GM04504 (cell line): ENCODE results near the gene DLG5.
"Not testable (repeated sequence)": the region's sequence is repeated elsewhere in the genome, so short reads cannot be mapped to it uniquely, and the experiment has no call there.

Experiments
- DNase-seq: peaks from one replicate; pipeline ENCODE4 v3.0.0-alpha.2; 2012; ENCODE audit warnings: low read depth

DLG5 gene

DNA sequence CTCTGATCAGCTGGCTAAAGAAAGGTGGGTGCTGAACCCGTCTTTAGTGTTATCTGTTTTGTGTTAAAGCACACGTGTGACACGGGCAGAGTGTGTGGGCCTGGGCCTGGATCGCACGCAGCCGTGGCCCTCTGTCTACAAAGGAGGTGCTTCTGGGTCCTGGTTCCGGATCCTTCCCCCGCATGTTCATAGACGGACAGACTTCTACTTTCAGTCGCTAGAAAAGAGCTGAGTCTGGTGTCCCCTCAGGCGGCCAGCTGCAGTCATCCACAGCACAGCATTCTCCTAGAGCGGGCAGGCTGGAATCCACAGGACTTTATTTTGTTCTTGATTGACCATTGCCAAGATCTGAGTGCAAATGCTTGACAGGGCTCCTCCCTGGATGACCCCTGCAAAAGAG lies 134.4 kb downstream of the DLG5 start:
- no peak for DNase-seq

DNA sequence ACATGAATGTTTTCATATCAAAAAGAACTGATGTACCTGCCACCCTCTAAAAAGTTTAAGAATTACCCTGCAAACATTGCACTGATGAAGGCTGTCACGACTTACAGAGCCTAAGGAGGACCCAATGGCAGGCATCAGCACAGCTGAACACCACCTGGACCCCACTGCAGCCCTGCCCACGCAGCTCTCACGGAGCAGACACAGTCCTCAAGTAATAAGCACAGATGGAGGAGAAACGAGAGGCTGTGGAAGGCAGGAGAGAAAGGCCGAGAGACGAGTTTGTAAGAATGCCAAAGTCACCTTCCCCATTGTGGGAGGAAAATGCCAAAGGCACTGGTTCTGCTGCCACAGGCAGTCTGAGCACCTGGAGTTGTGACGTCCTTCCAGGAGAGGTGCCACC lies 135.0 kb downstream of the DLG5 start:
- DNase-seq: no peak

DNA sequence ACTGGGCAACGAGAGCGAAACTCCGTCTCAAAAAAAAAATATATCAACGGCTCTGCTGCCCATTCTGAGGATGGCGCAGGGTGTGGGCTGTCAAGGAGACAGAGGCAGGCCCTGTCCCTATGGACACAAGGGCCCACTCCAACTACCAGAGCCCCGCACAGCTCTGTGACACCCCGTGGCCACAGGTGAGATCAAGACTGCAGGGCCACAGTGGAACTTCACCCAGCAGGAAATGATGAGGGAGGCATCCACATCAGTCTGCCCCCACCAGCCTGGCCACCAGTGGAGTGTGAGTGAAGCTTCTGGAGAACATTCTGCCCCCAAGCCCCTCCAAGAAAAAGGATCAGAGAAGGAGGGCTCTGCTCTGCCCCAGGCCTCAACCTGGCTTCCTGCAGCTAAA lies 136.7 kb downstream of the DLG5 start:
- DNase-seq: no peak

DNA sequence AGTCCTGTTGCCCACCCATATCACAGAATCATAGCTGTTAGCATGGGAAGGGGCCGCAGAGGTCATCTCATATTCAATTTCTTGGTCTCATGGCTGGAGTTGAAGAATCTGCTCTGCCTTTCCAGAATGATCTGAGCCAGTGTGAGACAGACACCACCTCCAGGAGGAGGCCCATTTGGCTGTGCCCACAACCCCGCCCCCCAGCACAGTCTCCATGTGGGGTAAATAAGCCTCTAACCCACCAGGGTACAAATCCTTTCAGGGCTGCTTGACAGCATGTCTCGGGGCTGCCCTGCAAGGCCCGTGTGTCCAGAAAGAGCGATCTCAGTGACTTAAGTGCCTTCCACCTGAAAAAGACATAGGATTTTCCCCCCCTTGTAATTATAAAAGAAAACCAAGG lies 137.5 kb downstream of the DLG5 start:
- DNase-seq: no peak

DNA sequence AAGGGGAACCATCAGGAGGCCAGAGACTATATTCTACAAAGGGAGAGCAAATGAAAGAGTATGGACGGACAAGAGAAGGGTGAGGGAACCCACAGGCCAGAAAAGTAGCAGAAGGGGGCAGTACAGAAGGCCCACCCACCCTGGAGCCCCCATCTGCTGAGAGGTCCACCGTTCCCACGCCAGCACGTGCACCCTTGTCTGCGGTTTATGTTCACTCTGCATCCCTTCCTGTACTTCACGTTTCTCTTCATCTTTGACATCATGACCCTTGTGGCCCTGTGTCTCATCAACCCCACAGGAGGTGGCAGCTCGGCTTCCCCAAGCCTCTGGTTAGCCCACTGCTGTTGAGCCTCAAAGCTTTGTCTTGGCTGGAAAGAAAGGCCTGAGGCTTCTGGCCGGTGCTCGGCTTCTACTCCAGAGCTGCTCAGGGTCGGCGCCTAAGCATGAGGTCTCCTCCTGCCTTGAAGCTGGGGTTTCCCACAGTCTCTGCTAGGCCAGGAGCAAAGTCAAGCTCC lies 138.0 kb downstream of the DLG5 start:
- no peak for DNase-seq

DNA sequence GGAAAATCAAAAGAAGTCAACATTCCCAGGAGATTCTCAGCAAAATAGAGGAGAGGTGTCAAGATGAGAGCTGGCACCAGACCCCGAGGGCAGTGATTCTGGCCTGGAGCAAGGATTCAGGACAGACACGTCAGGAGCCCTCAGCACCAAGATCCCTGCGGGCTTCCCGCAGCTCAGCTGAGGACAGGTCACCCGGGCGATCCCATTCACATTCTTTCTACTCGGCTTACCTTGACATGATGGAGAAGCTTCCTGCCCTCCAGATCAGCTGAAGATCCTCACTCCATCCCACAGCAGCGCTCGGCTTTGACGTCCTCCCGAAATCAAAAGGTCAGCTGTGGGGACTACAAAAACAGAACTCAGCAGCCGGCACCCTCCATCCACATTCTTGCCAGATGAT lies 139.1 kb downstream of the DLG5 start:
- no peak for DNase-seq

DNA sequence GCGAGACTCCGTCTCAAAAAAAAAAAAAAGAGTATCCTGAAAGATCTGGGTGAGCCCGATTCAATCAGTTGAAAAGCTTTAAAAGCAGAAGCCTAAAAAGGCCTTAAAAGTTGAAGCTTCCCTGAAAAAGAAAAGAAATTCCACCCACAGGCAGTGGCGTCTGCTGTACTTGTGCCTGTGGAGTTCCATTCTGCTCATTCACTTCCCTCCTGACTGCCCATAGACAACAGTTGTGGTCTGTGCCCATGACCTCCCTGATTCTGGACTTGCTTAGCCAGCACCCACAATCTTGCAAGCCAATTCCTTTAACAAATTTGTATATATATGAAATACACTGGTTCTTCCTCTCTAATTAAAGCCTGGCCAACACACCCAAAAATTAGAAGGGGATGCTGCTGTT lies 141.7 kb downstream of the DLG5 start:
- peak; percentile 17 for DNase-seq

DNA sequence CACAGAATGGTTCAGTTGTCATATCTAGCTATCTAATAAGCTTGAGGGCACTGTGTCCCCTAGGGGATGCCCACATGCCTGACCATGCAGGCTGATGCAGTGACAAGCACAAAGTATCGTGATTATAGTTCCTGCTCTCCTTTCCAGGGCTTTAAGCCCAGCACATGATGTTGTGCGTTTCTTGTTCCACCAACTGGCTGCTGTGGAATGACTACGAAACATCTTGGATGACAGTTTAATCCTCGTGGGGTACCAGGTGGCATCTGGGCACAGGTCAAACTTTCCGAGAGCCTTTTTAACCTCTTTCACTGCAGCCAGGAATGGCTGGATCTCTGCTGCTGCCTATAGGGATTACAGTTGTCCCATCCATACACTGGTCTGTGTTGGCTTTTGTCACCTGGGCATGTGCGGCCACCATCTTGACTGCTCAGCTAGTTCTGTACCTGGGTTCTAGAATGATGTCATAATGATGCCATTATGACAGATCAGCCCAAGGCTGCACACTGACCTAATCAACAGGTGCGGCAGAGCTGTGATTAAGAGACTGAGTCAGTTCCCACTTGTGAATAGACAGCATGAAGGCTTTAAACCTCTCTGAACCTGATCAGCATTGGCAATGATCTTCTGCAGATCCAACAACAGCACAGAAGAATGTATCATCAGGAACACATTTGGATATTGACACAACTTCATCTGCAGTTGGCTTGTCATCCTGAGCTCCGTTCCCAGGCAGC lies 144.1 kb downstream of the DLG5 start:
- no peak for DNase-seq

DNA sequence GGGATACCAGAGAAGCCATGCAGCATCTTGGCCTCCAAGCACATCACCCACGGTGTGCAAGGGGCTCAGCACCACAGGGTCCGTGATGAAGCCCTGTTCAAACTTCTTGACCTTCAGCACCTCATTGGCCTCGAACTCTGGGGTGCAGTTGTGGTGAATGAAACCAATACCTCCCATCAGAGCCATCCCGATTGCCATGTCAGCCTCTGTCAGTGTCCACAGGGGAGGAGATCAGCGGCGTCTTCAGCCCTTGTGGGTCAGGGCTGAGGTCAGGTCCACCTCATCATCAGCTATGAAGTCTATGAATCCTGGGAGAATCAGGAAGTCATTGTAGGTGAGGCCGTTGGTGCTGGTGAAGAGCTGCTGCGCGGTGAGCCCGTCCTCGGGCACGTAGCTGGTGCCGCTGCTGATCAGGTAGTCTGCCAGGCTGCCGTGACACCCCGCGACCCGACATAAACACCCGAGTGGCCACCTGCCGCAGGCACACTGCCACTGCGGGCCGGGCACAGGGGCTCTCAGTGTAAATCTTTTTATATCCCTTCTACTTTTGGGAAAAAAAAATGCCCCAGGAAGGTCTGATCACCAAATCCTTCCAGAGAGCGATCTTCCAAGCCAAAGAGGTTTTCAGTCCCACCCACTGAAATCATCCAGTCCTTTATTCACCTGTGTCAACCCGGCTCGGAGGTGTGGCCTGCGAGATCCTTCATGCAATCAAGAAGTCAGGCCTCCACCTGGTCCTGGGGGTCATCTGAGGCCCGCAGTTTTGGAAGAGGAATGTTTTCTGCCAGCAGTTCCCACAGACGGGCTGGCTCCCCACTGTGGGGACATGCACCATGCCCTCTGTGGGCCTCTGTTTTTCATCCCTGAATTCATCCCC lies 144.9 kb downstream of the DLG5 start:
- no peak for DNase-seq

DNA sequence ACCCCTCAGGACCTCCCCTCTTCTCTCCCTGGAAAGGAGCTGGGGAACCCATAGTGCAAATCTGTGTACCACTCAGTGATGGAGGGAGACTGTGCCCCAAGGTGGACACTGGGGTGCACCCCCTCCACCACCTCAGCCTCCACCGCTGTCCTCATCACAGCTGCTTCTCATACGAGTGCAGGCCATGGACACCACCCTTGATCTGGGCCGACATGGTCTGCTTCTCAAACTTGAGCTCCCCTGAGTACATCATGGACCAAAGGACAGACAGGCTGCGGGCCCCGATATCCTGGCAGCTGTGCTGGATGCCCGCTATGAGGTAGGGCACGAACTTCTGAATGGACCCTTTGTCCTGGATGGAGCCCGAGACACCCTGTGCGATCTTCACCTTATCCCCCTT lies 146.4 kb downstream of the DLG5 start:
- DNase-seq: no peak

DNA sequence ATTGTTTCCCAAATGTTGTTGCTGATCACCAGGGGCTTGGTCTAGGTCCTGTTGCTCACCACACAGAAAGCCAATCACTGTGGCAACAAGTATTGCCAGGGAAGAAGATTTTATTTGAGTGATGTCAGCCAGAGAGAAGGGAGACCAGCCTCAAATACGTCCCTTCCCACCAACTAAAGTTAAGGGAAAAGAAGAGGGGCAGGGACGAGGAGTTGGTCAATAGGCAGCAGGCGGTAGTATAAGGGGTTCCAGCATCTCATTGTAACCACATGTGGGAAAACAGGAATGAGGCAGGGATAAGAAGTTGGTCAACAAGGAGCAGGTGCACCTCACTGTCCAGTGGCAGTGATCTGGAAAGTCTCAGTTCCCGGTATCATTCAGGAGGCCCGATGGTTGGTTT lies 150.1 kb downstream of the DLG5 start:
- no peak for DNase-seq

DNA sequence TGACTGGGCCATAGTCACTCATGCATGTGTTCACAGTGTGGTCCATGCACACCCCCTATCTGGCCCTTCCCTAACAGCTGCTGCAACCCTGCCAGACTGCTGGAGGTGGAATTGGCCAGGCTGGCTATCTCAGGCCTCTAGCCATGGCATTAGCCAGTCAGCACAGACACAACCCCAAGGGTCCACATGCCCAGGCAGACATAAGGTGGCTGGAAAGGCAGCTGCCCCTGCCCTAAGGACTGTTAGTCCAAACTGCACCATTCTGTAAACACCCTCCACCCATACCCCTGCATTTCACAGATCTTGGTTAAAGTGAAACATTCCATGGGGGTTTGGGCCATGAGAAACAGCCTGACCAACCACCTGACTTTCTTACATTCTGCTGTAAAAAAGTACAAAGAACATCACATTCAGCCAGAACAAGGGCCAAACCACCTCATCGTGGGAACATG lies 151.6 kb downstream of the DLG5 start:
- DNase-seq: no peak

DNA sequence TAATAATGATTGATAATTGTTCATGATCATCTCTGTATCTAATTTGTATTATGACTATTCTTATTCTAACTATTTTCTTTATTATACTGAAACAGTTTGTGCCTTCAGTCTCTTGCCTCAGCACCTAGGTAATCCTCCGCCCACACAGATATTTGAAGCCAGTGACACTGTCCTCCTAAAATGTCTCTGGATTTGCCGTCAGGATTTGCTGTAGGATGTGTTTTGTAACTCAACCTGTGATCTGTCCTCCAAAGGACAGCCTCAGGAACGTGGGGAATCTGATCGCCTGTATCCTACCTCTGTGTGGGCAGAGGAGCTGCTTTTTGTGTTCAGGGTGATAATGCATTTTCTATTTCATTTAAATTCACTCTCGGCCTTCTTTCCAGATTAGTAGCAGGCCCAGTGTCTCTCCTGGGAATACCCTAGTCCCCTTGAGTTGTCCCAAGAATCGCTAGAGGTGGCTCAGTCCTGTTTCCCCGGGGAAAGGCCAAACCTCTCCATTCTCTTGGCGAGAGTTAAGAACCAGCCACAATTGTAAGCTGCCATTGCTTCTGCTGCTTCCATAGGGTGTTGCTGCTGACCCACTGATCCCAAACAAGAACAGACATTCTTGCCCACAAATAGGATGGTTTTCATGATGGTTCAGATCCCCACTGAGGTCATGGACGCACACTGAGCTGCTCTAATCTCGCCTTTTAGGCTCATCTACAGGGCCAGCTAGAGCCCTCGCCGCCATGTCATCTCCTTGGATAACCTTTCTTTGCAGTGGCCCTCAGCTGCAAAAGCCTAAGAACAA lies 152.7 kb downstream of the DLG5 start:
- DNase-seq: no peak

DNA sequence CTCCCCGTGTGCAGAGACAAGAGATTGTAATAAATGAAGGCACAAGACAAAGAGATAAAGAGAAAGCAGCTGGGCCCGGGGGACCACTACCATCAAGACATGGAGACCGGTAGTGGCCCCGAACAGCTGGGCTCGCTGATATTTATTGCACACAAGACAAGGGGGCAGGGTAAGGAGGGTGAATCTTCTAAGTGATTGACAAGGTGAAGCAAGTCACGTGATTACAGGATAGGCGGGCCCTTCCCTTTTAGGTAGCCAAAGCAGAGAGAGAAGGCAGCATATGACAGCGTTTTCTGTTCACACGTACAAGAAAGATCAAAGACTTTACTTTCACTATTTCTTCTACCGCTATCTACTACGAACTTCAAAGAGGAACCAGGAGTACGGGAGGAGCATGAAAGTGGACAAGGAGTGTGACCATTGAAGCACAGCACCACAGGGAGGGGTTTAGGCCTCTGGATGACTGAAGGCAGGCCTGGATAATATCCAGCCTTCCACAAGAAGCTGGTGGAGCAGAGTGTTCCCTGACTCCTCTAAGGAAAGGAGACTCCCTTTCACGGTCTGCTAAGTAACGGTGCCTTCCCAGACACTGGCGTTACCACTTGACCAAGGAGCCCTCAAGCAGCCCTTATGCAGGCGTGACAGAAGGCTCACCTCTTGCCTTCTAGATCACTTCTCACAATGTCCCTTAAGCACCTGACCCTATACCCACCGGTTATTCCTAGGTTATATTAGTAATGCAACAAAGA lies 153.5 kb downstream of the DLG5 start:
- DNase-seq: not testable (repeated sequence)

DNA sequence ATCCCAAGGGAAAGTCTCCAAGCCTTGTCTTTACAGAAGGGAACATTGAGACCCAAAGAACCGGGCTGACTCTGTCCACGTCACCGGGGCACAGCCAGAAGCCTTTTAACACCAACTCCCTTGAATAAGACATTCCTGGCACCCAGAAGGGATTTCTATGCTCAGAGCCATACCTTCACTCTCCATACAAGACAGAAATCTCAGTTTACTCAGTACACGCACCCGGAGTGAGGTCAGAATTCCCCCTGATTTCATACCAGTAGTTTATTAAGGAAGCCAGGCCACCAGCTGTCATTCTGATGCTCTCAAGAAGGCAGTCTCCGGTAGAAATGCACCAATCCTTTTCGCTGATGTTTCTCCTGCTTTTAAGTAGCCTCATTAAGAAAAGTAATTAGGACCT lies 154.7 kb downstream of the DLG5 start:
- no peak for DNase-seq

DNA sequence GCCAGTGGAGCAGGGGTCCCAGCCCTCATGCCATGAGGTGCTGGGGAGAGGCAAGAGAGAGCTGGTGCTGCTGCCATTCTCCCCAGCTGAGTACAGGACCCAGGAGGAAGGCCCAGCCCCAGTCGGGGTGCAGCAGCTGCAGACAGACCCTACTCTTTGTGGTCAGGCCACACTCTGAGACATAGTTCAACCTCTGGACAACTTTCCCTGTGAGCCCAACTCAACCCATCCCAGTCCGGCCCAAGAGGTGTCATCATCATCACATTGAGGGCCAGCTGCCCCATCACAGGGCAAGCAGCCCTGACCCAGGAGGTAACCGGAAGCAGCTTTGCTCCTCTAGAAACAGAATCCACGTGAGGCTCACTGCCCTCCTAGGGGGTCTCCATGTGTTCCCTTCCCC lies 155.1 kb downstream of the DLG5 start:
- no peak for DNase-seq

DNA sequence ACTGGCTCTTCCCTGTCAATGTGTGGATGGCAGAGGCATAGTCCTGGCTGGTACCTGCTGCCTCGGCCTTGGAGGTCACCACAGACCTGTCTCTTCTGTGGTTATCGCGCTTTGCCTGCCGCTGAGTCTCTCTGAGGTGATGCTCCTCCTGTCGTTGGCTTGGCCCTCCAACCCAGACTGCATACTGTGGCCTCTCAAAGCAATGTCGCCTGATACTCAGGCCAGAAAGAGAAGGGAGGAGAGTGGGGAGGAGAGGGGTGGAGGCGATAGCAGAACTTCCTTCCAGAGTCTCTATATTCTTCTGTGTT lies 155.7 kb downstream of the DLG5 start:
- no peak for DNase-seq

DNA sequence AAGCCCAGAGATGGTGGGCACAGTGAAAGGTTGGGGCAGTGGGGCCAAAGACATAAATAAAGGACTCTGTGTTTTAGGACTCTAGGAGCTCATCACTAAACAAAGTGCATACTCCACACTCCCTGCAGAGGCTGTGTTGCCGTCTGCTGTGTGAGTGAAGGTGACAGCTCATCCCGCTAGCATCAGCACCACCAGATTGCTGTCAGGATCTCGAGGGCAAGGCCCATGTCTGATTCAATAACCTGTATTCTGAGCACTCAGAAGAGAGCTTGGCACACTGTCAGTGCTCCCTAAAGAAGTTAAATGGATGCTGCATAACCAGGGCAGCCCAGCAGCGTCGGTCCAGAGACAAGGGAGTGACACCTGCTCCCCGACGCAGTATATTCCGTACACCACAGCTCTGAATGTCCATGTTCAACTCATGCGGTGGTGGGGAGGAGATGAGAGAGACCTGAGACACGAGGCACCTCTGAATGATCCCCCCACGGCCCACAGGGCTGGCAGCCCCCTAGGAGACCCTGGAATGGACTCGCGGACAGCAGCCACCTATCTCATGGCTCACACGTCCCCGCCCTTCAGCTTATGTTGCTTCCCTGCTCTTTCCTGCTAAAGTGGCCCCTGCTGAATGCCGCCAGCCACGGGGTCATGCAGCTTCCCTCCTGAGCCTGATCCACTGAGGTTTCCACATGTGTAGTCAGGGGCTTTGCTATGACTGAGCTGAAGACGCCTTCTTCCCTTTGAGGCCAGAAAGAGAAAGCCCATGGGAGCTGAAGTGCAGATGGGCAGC lies 156.3 kb downstream of the DLG5 start:
- no peak for DNase-seq

DNA sequence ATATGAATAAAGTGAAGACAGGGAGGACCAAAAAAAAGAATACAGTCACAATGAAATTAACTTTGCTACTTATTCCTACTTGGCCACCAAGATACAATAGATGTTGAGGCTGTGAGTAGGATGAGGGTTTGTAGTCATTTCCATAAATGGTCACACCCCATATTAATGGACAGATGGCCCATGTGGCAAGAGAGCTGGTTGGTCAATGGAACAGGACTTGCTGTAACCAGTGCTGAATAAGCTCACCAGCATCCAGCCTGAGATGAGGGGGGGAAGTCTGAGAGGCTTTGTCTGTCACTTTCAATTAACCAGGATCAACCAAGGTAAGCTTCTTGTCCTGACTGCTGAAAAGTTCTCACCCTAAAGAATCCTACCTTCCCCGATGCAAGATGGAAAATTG lies 158.5 kb downstream of the DLG5 start:
- DNase-seq: no peak

DNA sequence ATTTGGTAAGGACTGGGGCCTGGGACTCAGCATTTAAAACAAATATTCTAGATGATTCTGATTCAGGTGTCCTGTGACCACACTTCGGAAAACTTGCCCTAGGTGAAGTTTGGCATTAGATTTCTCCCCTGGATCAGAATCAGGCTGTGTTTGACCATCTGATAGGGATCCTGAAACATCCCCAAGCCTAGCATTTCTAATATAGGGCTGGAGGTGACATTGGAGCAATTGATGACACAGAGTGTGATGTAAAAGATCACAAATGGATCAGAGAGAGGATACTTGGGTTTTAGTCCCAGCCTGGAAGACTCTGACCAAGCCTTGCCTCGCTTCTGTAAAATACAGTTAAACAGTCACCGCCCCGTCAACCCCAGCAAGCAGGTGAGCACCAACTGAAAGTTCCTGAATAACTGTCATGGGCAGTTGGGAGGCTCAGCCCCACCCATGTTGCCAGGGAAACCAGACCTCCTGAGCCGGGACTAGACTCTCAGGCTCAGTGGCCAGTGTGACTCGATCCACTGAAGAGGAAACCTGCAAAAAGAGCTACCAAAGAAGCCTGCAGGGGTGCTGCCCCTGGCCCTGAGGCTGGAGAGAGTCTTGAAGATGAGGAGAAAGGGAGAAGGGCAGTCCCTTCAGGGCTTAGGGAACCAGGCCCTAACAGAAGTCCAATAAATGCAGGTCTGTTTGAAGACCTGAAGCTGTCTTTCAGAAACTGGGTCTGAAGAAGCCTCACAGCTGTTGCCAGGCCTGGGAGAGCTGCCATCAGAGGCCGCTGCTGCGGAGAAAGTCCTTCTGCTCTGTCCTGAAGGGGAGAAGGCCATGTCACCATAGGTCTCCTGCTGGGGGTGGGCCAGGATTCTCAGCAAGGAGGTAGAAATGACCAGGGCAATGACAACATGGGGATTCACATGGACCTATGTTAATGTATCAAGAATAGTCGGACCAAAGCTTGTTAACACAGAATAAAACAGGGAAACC lies 162.8 kb downstream of the DLG5 start:
- no peak for DNase-seq
